NOMO-1 treated with dmso at 0.1 percent for 144 hours (cell line): ENCODE results near the gene TMPRSS12.
A peak's percentile ranks its signal among the peaks of the same experiment; 100 is the strongest.
"Not testable (repeated sequence)": the region's sequence is repeated elsewhere in the genome, so short reads cannot be mapped to it uniquely, and the experiment has no call there.

Experiments
- DNase-seq: peaks from one replicate; lab custom pipeline; 2025; ENCODE audit not compliant: unreplicated experiment; lab: John Stamatoyannopoulos, UW

Gene TMPRSS12

DNA sequence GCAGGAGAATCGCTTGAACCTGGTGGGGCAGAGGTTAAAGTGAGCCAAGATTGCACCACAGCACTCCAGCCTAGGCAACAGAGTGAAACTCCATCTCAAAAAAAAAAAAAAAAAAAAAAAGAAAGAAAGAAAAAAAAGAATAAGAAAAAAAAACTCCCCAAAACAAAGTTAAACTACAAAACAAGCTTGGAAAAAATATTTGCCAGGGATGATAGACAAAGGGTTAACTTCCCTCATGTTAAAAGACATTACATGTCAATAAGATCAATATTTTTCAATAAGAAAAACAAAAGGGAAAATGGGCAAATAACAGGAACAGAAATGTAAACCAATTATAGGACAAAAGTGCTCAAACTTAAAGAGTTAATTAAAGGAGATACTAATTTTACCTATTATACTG lies 83.2 kb downstream of the TMPRSS12 start:
- no peak for DNase-seq

DNA sequence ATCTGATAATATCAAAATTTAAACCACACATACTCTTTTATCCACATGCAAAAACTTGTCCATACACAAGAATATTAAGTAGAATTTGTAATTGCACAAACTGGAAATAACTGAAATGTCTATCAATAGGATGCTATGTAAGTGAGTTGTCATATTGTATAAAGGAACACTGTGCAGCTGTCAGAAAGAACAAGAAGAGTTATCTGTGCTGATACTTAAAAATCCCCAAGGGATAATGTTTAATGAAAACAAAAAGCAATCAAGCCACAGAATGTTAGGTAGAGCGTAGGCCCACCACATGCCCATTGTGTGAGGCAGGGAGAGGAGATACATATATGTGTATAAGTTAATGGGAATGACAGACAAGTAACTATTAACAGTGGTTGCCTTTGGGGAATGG lies 83.7 kb downstream of the TMPRSS12 start:
- DNase-seq: no peak

DNA sequence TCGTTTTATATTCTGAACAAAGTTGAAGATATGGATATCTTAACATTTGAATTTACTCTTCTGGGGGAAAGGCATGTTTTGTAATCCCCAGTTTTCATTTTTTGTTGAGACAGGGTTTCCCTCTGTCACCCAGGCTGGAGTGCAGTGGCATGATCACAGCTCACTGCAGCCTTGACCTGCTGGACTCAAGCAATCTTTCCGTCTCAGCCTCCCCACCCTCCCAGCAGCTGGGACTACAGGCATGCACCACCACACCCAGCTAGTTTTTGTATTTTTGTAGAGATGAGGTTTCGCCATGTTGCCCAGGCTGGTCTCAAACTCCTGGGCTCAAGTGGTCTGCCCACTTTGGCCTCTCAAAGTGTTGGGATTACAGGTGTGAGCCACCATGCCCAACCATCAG lies 84.2 kb downstream of the TMPRSS12 start:
- DNase-seq: not testable (repeated sequence)

DNA sequence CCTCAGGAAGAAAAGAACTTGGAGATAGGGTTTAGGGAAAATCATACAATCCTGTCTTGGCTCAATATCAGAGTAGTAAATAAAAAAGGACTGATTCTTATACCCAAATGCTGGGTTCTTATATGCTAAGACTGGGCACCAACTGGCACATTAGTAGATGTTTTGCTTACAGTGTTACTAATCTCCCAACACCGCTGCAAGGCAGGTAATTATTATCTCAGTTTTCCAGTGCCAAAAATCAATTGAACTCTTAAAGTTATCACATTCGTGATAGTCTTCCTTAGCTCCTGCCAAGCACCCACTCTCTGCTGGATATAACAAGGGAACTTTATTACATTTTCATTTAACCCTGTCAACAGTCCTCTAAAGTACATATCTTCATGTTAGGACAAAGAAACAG lies 84.6 kb downstream of the TMPRSS12 start:
- DNase-seq: no peak

DNA sequence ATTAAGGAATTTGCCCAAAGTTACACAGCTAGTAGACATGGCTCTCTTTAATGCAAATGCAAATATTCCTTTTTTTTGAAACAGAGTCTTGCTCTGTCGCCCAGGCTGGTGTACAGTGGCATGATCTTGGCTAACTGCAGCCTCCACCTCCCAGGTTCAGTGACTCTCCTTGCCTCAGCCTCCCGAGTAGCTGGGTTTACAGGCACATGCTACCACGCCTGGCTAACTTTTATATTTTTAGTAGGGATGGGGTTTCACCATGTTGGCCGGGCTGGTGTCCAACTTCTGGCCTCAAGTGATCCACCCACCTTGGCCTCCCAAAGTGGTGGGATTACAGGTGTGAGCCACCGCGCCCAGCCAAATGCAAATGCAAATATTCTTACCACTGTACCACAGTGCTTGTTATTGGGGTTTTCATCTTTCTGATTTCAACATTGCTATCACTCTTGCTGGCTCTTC lies 85.1 kb downstream of the TMPRSS12 start:
- DNase-seq: no peak

DNA sequence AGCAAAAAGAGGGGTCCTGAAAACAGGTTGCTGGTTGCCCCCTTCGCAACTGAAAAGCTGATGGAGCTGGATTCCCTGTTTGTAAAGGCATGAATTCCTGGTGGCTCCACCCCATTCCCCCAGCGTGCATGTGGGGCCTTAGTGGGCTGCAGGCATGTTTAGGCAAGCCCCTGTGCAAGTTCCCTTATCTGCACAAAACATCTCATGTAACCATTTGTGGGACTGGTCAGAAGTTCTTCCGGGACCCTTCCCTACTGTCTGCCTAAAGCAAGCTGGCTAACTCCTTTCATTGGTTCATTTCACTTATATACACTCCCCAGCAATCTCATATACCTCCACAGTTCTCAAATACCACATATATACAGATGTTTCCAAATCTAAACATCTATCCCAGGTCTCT lies 85.7 kb downstream of the TMPRSS12 start:
- DNase-seq: no peak

DNA sequence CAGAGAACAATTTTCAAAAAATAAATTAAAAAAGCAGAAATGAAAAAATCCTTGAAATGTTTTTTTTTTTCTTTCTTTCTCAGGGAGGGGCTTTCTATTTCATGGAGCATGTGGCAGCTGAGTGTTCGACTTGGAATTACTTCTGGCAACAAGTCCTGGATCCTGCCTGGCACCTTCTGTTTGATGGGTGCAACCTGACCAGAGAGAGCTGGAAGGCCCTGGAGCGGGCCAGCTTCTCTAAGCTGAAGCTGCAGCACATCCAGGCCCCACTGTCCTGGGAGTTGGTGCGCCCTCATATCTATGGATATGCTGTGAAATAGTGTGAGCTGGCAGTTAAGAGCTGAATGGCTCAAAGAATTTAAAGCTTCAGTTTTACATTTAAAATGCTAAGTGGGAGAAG lies 87.1 kb downstream of the TMPRSS12 start:
- DNase-seq: no peak

DNA sequence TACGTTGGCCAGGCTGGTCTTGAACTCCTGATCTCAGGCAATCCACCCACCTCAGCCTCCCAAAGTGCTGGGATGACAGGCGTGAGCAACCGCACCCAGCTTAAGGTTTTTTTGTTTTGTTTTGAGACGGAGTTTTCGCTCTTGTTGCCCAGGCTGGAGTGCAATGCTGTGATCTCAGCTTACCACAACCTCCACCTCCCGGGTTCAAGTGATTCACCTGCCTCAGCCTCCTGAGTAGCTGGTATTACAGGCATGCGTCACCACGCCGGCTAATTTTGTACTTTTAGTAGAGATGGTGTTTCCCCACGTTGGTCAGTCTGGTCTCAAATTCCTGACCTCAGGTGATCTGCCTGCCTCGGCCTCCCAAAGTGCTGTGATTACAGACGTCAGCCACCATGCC lies 87.8 kb downstream of the TMPRSS12 start:
- not testable (repeated sequence) for DNase-seq

DNA sequence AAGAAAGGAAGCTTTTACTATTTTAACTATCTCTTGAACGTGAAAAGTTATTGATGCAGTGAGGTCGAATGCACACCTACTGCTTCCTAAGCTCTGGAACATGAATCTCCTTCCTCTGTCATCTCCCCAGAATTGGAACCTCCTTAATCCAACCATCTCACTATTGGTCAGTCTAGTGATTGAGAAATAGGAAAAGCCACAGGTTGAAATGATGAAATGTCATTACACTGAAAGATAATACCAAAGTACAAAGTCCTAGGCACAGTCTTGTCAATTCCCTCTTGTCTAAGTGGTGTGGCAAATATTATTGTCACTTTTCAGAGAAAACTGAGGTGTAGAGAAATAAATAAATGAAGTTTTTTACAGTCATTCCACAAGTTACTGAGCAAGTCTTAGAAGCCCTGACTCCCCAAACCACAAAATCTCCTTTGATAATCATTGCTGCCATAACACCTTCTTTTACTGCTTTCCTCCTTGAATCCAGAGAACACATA lies 90.1 kb downstream of the TMPRSS12 start:
- peak; percentile 20 for DNase-seq

DNA sequence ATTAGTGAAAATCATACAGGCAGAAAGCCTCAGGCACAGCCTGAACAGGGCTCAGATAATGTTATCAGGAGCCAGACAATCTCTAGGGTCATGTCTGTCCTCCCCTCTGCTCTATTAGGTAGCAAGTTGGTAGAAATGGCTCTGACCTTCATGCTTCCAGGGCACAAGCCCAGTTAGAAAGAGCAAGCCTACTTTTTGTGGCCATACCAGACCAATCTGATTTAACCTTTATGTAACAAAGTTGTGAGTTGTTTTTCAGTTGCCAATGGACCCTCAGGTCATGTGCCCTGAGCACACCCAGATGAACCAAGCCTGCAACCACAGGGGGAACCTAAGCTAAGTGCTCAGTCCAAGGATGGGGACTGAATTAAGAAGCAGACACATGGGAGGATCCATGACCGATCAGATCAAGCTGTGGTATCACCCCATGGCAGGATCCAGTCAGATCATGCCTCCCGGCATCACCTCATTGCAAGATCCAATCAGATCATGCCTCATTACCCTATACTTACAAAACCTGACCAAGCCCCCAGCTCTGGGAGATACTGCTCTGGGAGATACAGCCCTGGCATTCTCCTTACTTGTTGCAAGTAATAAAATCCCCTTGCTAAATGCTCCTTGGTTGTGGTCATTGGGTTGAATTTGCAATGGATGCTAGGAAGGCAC lies 90.9 kb downstream of the TMPRSS12 start:
- DNase-seq: no peak

DNA sequence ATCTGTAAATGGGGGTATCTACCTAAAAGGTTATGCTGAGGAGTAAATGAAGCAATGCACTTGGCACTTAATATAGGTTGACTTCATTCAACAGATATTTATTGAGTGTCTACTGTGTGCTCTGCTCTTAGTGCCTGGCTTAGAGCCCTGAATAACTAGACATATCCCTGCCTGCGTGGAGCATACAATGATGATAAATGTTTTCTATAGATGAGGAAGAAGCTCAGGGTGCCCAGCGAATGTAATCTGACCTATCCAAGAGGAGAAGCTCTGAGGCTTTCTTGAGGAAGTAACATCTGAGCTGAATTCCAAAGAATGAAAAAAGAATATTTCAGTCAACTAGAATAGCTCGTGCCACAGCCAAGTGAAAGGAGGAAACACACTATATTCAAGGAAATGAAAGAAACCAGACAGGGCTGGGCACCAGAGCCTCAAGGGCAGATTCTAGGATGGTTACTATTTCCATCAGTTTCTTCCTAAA lies 91.7 kb downstream of the TMPRSS12 start:
- no peak for DNase-seq

DNA sequence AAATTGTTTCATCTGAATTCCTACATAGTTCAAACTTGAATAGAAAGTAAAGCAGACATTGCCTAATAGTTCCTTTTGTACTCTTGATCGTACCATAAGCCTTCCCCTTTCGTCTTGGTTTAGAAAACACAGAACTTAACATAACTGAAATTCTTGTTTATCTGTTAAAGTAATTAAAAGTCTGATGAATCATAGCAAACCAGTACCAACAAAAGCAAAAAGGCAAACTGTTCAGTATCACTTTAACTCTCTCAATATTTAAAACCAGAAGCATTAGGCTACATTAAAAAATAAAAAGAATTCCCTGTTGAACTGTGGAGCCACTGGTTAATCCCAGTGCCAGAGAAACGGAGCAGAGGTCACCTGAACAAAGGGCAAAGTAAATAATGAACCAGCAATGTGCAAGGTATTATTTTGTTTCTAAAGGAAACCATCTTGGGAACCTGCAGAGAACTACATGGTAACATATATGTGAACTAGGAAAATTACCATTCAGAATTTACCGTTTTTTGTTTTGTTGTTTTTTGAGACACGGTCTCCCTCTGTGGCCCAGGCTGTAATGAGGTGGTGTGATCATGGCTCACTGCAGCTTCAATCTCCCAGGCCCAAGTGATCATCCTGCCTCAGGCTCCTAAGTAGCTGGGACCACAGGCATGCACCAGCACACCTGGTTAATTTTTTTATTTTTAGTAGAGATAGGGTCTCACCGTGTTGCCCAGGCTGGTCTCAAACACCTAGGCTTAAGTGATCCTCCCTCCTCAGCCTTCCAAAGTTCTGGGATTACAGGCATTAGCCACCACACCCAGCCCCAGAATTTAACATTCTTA lies 92.5 kb downstream of the TMPRSS12 start:
- DNase-seq: no peak

DNA sequence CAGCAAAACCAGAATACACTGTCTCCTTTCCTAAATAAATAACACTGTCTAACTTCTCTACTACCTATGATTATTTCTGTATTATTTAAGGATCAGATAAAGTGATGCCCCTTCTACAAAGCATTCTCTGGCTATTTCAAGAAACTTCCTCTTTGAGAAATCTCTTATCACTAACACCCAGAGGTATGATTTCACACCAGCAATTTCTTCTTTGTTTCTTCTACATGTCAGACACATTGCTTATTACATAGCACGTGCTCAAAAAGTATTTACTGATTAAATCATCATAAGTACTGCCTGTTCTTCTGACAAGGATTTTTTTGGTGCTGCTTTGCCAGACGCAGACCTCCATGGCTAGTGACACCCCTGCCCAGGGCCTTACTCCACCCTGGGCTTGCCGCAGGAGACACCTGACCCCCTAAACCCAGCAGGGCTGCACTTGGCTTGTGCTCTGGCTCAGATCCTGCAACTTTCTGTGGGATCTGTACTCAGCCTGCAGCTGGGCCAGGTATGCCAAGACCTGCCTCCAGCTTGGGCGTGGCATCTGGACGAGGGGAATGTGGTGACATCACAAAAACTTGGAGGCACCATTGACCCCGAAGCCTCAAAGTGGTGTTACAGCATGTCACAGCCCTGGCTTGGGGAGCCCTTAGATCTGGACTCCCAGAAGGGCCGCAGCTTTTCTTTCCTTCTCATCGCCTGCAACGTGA lies 94.2 kb downstream of the TMPRSS12 start:
- no peak for DNase-seq
